Right kidney (tissue), 1 donor: ENCODE results near the gene LIN28A.

ENCODE experiments used
- DNase-seq: peaks from one replicate; pipeline ENCODE4 v3.0.0-alpha.2; 2016

Gene LIN28A

DNA sequence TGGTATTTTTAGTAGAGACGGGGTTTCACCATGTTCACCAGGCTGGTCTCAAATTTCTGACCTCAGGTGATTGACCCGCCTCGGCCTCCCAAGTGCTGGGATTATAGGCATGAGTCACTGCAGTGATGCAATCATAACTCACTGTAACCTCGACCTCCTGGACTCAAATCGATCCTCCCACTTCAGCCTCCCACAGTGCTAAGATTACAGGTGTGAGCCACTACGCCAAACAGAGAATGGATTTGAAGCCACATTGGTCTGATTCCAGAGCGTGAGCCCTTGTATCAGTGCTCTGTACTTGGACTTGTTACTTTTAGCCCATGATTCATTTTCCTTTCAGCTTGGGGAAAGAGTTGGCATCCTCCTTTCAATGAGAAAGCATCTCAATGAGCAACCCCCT lies 23.2 kb upstream of the LIN28A start:
- DNase-seq = no peak

DNA sequence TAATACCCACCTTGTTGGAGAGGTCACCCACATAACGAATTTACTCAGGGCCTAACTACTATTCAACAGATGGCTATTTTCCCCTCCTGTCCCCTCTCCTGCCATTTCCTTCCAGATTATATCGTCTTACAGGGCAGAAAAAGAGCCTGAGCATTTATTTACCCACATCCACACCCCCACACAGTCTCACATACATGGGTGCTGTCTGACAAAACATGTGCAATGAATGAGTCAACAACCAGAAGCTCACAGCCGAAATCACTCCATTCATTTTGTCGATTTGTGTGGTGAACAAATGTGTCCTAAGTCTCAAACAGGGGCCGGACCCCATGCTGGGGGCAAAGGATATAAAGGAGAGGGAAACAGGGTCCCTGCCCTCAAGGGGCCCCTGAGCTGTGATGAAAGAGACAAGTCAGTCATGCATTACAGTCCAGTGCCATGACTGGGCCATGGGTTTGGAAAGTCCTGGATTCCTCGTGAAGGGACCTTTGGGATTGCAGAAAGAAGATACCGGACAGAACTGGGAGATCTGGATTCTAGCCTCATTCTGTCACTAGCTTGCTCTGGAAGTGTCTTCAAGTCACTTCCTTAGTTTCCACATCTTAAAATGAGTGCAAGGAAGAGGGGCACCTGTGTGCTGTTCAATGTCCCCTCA lies 21.7 kb upstream of the LIN28A start:
- DNase-seq = no peak

DNA sequence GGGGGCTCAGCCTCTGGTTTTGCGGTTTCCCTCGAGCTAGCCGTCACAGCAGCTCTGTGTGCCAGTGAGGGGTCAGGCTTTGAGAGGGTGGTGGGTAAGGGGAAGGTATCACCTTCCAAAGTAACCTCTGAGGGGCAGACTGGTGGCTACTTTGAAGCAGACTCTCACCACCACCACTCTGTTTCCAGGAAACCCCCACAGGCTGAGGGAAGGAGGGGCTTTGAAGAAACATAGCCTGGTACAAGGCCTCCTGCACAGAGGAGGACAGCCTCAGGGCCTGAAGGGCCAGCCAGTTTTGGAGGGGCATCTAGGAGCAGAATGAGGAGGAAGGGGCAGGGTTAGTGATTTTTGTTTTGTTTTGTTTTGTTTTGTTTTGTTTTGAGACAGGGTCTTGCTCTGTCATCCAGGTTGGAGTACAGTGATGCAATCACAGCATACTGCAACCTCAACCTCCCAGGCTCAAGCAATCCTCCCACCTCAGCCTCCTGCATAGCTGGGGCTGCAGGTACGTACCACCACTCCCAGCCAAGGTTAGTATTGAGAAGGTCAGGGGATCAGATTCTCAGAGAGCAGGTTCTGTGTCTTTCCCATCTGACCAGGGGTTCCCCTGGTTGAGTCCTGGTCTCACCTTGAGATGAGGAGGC lies 20.9 kb upstream of the LIN28A start:
- no peak for DNase-seq

- DNase-seq = no peak
Measured at GRCh38 chr1:26391450-26391849, 19.2 kb upstream of the LIN28A start.

- no peak for DNase-seq
Measured at GRCh38 chr1:26395754-26396153, 14.9 kb upstream of the LIN28A start.

DNA sequence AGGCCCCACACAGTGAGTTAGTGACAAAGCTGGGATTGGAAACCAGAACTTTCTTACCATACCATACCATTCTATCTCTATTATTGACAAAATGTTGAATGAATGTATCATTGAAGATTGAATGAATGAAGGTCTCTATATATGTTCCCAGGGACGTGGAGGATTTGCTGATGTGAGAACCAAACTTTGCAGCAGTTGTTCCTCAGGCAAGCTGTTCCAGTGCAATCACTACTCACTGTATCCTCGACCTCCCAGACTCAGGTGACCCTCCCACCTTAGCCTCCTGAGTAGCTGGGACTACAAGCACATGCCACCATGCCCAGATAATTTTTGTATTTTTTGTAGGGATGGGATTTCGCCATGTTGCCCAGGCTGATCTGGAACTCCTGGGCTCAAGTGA lies 11.6 kb upstream of the LIN28A start:
- no peak for DNase-seq

GRCh38 chr1:26401891-26402290 lies 8.7 kb upstream of the LIN28A start:
- DNase-seq = no peak

DNA sequence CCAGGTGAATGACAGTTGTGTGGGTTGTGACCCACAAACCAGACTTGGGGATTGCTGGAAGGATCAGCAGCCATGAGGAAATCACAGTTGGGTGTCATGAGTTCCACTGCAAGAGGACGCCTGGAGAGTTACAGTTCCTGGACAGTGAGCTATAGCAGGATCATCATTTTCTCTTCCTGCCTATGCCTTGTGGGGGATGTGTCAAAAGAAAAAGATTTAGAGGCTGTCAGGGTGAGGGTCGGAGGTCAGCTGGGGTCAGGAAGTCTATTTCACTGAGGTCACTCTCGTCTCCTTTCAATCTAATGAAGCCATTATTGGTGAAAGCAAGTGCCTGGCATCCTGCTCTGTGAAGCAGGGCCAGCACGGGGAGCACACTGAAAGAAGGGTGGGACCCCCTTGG lies 7.0 kb upstream of the LIN28A start:
- DNase-seq = no peak

- no peak for DNase-seq
Measured at GRCh38 chr1:26404641-26405040, 6.0 kb upstream of the LIN28A start.

- no peak for DNase-seq
Measured at GRCh38 chr1:26405281-26405915, 5.2 kb upstream of the LIN28A start.

DNA sequence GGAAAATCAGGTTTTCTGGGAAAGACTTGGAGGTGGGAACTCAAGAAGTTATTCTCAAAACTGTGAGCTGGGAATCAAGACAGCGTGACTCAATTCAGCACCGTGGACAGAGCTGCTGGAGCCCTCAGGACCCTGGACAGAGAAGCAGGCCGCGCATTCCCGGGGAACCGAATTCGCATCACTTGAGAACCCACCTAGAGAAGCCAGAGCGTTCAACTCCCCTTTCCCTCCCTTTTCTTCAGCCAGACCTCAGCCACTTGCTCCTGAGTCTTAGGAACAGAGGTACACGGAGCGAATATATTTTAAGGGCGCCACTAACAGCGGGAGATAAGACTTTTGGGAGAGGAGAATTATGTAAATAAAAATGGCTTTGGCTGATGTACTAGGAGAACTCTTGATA lies 2.0 kb upstream of the LIN28A start:
- DNase-seq = peak; percentile 72

DNA sequence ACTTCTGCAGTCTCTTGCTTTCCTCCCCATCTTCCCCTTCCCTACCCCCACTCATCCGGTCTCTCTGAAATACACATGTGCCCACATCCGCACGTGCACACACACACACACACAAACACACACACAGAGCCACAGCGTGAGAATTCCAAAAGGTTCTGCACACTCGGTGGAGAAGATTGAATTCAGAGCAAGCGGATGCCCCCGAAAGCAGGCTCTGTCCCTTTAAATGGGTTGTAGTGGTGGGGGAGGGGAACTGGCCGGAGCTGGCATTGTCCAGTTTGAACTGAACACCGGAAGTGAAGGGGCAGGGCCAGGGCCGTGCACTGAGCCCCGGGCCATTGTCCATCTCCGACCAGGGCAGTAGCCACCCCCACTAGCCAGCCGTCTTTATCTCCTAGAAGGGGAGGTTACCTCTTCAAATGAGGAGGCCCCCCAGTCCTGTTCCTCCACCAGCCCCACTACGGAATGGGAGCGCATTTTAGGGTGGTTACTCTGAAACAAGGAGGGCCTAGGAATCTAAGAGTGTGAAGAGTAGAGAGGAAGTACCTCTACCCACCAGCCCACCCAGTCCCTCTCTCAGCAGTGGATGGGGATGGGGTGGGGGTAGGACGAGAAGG lies 1.3 kb upstream of the LIN28A start:
- no peak for DNase-seq

DNA sequence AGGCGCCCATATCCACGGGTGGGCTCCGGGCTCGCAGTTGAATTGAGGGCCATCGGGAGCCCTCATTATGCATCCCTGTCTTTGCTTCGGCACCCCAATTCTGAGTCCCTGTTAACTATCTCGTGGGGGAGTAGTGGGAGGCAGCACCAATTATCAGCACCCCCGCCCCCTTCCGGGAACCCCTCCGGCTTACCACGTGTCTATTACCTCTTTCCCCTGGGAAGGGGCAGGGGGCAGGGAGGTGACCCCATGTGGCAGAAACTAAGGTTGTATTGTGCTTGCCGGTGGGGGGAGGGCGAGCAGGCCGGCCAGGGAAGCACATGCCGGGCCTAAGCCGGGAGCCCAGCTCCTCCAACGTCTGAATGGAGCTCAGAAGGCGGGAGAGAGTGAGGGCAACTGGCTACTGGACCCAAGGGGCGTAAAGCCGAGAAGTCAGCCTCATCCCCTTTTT lies 1.0 kb downstream of the LIN28A start:
- no peak for DNase-seq

DNA sequence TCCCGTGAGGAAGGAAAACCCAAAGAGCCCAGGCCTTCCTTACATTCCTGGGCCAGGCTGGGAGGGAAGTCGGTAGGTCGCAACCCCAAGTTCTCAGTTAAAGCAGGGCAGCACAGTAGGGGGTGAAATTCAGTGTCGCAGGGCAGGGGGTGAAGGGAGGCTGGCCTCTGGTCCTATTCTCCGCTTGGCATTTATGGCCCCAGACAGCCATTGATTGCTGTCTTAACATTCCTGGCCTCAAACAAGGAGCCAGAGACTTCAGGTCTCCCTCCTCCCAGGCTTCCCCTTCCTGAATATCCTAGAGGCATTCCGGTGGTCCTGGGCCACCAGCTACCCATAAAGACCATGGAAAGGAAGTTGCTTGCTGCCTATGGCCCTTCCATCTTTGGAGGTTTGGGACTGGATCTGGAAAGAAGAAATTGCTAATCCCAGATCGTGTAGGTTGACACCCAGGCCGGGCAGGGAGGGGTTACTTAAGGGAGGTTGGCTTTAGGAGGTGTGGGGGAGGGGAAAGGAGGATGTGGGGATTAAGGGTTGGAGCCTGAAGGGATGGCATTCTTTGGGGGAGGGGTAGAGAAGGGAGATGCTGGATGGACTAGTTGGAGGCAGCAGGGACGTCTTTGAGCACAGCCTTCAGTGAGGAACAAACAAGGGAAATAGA lies 1.7 kb downstream of the LIN28A start:
- no peak for DNase-seq

- DNase-seq = no peak
Measured at GRCh38 chr1:26413031-26413430, 2.4 kb downstream of the LIN28A start.

DNA sequence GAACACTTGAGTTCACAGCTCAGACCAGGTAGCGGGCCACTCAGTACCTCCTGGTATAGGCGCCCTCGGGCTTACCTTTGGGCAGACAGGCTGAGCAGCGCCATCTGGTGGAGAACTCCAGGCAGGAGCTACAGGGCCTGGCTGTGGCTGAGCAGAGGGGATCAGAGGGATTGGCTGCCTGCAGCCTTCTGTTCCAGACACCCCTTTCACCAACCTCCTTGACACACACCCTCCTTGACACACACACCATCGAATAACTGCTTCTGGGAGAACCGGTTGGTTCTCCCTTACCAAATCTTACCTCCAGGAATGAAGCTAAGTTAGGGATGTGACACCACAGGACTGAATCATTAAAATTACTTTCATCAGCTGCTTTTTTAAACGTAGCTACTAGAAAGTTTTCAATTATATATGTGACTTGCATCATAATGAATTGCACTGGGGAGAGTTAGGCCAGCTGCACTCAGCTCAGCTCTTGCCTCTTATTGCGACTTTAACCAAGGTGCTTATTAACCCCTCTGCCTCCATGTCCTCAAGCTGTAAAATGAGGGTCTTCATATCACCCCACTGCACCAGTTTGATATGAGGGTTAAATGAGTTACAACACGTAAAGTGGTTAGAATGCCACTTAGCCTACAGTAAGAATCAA lies 6.6 kb downstream of the LIN28A start:
- DNase-seq = peak; percentile 25

- no peak for DNase-seq
Measured at GRCh38 chr1:26418865-26419349, 8.3 kb downstream of the LIN28A start.

GRCh38 chr1:26419494-26419893 lies 8.9 kb downstream of the LIN28A start:
- no peak for DNase-seq

DNA sequence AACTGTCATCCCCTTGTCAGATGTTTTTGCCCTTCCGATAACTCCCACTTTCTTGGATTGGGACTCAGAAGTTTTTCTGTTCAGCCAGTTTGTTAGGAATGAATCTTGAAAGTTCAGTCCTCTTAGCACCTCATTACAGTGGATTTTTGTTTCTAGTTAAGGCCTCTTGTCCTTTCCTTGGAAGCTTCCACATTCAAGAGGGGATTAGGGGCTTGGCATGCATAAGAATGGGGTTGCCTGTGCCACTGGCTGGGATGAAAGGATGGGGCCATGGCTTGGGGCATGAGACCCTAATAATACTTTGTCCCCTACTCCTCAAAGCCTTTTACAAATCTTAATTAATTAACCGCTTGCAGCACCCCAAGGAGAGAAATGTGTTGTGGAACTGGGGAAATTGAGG lies 19.1 kb downstream of the LIN28A start:
- DNase-seq = no peak

DNA sequence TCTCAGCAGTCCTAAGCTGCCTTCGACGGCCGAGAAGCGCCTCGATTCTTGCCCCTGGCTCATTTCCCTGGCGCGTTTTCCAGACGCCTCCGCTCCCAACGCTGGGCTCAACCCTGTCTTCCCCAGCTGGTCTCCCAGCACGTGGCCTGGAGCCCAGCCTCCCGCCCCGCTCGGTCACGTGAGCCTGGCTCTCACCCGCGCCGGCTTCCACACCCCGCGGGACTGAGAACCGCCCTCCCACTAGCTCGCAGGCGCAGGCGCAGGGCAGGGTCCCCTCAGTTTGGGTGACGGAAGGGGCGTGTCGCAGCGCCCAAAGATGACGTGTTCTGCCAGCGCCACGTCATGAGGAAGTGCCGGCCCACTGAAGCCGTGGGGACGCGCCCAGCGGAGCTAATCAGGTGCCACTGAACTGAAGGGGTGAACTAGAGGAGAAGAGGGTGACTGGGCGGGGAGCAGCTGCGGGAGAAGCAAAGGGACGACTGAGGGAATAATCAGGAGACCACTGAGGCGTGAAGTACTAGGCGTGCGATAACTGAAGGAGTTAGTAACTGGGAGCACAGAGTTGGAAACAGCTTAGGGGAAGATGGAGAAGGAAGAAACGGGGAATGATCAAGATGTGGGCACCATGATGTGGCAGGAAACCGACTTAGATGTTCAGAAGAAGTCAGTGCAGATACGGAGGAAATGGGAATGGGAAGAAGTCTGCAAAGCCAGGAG lies 21.5 kb downstream of the LIN28A start, which contains the start of gene DHDDS:
DHDDS (plus strand) TSS at position 343 of the 717 bp plus-strand sequence. CDS start 625 bp downstream, outside the sequence.
- peak; percentile 95 for DNase-seq

DNA sequence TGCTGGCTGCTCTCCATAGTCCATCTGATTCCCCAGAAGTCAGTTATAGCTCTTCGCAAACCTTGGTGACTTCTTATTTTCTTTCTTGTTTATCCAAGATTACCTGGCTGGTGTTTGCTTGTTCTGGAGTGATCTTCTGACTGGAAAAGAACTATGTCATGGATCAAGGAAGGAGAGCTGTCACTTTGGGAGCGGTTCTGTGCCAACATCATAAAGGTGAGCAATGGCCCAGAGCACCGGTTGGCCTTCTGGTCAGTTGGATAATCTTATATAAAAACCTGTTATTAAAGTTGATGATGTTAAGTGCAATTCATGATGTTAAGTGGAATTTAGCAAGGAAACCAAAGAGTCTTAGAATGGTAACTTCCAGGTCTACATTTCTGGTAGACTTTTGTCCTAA lies 22.2 kb downstream of the LIN28A start:
- no peak for DNase-seq
